ENCODE results near the gene AURKAIP1.

The AURKAIP1 gene

DNA sequence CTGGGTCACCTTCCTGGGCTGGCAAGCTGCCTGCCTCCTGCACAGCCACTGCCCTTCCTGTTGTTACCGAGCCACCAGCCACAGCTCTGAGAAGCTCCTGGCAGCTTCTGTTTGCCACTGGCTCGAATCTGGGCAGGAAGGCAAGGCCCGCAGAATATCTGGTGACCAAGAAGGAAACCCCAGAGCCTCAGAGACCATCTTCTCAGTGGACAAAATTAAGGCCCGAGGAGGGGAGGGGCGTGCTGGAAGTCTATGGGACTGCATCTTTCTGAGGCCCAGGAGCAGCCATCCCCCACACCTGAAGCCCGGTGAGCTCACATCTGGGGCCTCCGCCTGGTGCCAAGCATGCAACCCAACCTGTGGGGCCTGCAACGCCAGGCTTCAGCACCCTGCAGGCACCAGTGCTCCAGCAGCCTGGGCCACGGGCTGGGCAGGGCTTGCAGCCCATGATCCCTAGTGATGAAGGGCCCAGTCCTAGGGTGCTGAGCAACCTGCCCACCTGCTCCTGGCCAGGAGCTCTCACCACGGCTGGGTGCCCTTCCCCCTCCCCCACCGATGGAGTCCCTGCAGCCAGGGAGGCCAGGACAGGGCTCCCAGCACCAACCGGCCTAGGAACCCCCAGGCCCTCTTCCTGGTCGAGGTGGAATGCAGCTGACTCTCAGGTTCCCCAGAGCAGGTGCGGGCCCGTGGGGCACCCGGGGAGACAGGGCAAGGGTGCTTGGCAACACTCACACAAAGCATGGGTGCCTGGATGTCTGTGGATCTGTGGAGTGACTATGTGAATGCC lies 49.5 kb downstream of the AURKAIP1 start:
- H3K79me2 ChIP-seq (ENCODE audit: insufficient read depth, low read depth) = peaks cover 42% of the 10 kb centered on the region
- H3K9ac ChIP-seq = peak overlapping the region; percentile 64; the same call in 1 of the 2 replicates
- peak overlapping the region; percentile 76 for H3K4me3 ChIP-seq (IDR thresholded peaks at IDR 0.05; ENCODE audit: insufficient read depth, low read depth, low read length)
- TF ChIP-seq, protein P1, sequence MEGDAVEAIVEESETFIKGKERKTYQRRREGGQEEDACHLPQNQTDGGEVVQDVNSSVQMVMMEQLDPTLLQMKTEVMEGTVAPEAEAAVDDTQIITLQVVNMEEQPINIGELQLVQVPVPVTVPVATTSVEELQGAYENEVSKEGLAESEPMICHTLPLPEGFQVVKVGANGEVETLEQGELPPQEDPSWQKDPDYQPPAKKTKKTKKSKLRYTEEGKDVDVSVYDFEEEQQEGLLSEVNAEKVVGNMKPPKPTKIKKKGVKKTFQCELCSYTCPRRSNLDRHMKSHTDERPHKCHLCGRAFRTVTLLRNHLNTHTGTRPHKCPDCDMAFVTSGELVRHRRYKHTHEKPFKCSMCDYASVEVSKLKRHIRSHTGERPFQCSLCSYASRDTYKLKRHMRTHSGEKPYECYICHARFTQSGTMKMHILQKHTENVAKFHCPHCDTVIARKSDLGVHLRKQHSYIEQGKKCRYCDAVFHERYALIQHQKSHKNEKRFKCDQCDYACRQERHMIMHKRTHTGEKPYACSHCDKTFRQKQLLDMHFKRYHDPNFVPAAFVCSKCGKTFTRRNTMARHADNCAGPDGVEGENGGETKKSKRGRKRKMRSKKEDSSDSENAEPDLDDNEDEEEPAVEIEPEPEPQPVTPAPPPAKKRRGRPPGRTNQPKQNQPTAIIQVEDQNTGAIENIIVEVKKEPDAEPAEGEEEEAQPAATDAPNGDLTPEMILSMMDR (conservative IDR thresholded peaks at IDR 0.05; ENCODE audit: low read depth, low read length) = no peak
- H2AFZ ChIP-seq (ENCODE audit: low read depth) = peak overlapping the region; percentile 52; the same call in 1 of the 2 replicates
- H4K20me1 ChIP-seq (ENCODE audit: insufficient read depth) = no peaks in the 10 kb centered on the region
- peak overlapping the region; percentile 88 for H3K4me2 ChIP-seq
- peaks cover 22% of the 10 kb centered on the region for H3K4me1 ChIP-seq (ENCODE audit: low read depth, poor library complexity, severe bottlenecking)
- H3K36me3 ChIP-seq (ENCODE audit: insufficient read depth) = no peaks in the 10 kb centered on the region
- peak overlapping the region; percentile 21; the same call in 1 of the 2 replicates for H3K27ac ChIP-seq
- no peaks in the 10 kb centered on the region for H3K27me3 ChIP-seq (ENCODE audit: insufficient read depth, low read depth)

DNA sequence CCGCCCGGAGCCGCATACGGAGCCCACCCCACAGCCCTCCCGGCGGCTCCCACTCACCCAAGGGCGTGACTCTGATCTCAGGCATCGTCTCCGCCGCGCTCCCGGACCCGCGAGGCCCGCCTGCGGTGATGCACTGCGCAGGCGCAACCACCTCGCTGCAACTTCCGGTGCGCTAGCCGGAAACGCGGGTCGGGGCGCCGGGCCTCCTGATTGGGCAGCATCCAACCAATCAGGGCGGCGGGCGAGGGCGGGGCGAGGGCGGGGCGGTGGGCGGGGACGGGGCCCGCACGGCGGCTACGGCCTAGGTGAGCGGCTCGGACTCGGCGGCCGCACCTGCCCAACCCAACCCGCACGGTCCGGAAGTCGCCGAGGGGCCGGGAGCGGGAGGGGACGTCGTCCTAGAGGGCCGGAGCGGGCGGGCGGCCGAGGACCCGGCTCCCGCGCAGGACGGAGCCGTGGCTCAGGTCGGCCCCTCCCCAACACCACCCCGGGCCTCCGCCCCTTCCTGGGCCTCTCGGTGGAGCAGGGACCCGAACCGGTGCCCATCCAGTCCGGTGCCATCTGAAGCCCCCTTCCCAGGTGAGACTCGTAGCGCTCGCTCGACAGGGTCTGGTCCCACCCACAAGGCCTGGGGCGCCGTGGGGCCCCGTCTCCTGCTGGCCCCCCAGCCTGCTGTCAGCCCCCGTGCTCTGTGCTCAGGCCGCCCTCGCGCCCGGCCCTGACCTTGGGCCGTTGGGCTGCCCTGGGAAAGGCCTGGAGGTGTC lies 50.3 kb downstream of the AURKAIP1 start, which contains the start of the genes CPTP and INTS11:
CPTP (plus strand) TSS at position 279 of the 764 bp plus-strand sequence. CDS start 2,109 bp downstream, outside the sequence.
INTS11 (minus strand) TSS at position 137 of the 764 bp plus-strand sequence; CDS start at position 85, 52 bp downstream.
- H3K9ac ChIP-seq = peak within 1 kb of the TSS; percentile 75; the same call in 1 of the 2 replicates
- TF ChIP-seq, protein P1 (conservative IDR thresholded peaks at IDR 0.05; ENCODE audit: low read depth, low read length) = no peak
- no peaks in the 10 kb centered on the region for H4K20me1 ChIP-seq (ENCODE audit: insufficient read depth)
- peak within 1 kb of the TSS; percentile 76 for H3K4me3 ChIP-seq (IDR thresholded peaks at IDR 0.05; ENCODE audit: insufficient read depth, low read depth, low read length)
- H2AFZ ChIP-seq (ENCODE audit: low read depth) = peak within 1 kb of the TSS; percentile 78
- peaks cover 49% of the 10 kb centered on the region for H3K79me2 ChIP-seq (ENCODE audit: insufficient read depth, low read depth)
- H3K4me1 ChIP-seq (ENCODE audit: low read depth, poor library complexity, severe bottlenecking) = peaks cover 22% of the 10 kb centered on the region
- H3K27me3 ChIP-seq (ENCODE audit: insufficient read depth, low read depth) = no peaks in the 10 kb centered on the region
- H3K36me3 ChIP-seq (ENCODE audit: insufficient read depth) = no peaks in the 10 kb centered on the region
- peak within 1 kb of the TSS; percentile 88 for H3K4me2 ChIP-seq
- peak within 1 kb of the TSS; percentile 39; the same call in 1 of the 2 replicates for H3K27ac ChIP-seq

DNA sequence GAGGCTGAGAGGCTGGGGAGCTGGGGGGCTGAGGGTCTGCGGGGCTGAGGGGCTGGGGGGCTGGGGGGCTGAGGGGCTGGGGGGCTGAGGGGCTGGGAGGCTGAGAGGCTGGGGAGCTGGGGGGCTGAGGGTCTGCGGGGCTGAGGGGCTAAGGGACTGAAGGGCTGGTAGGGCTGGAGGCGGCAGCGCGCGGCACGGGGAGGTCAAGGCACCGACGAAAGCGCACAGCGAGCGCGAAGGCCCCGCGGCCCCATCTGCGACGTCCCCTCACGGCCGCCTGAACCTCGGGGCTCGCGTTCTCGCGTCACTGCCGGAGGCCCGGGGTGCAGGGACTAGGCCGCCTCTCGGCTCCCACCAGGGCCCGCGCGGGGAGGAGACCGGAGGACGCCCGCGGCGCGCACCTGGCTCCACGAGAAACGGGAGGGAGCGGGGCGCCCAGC lies 50.9 kb downstream of the AURKAIP1 start:
- Histone ChIP-seq H3K4me2 (no peak overlapping the region), H3K27me3 (ENCODE audit: insufficient read depth, low read depth) (no peaks in the 10 kb centered on the region), H4K20me1 (ENCODE audit: insufficient read depth) (no peaks in the 10 kb centered on the region), H3K36me3 (ENCODE audit: insufficient read depth) (no peaks in the 10 kb centered on the region), H3K9ac (peak overlapping the region; percentile 75; the same call in 1 of the 2 replicates), H3K4me1 (ENCODE audit: low read depth, poor library complexity, severe bottlenecking) (peaks cover 22% of the 10 kb centered on the region), H2AFZ (ENCODE audit: low read depth) (peak overlapping the region; percentile 78; the same call in 1 of the 2 replicates), H3K4me3 (IDR thresholded peaks at IDR 0.05; ENCODE audit: insufficient read depth, low read depth, low read length) (no peak overlapping the region), H3K79me2 (ENCODE audit: insufficient read depth, low read depth) (peaks cover 55% of the 10 kb centered on the region), H3K27ac (peak overlapping the region; percentile 39; the same call in 1 of the 2 replicates)
- TF ChIP-seq, protein P1 (conservative IDR thresholded peaks at IDR 0.05; ENCODE audit: low read depth, low read length) = no peak

All from KMS-11 (cell line).